Myocyte (in vitro differentiated cells): ENCODE measurements around the gene RBM34. TPM values are rescaled to one million over a fixed set of nuclear protein-coding genes. Genes with fewer than 3 reads are reported as not detected.

Source experiments
- DNase-seq: peaks from one replicate; pipeline ENCODE4 v3.0.0-alpha.2; 2012; ENCODE audit warnings: low read depth
- total RNA-seq: library from RNA; depleted of rRNA; stranded (reverse); fragments of >200 nt; gene quantifications from 2 replicates; pipeline ENCODE4 v1.2.3, GENCODE V29; 2014

The RBM34 gene
- total RNA-seq, 1 donor from 2014 or later, result 101 TPM

GRCh38 chr1:235156265-235156664, 4.8 kb downstream of the RBM34 start:
- DNase-seq, result peak; percentile 2

DNA sequence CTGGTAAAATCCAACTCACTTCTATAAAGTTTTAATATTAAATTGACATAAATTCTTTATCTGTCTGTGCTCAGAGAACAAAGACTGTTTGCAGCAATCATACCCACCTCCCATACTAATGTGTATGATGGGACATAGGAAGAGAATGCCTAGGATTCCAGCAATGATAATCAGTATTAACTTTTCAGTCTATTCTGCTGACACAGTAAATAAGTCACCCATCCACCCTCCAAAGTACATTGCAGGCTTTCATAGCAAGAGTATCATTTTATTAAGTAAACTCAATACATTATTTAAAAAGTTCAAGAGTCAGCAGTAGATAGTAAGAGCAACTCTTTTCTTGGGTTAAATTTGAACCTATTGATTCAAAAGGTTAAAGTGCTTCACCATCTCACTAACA, 8.8 kb downstream of the RBM34 start:
- DNase-seq, result no peak

DNA sequence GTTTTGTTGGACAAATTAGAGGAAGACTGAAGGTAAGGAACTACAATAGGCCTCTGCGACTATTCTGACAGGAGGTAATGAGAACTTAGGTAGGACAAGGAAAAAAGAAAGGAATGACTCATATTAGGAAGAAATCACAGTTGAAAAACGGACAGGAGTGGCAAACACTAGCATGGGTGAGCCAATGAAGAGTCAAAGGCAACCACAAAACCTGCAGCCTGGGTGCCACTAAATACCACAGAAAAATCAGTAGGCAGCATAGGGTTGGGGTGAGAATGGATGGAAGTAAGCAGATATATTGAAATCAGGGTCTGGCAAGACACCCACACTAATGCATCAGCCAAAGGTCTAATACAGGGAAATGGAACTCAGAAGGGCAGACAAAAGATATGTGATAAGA, 10.0 kb downstream of the RBM34 start:
- DNase-seq, result no peak

DNA sequence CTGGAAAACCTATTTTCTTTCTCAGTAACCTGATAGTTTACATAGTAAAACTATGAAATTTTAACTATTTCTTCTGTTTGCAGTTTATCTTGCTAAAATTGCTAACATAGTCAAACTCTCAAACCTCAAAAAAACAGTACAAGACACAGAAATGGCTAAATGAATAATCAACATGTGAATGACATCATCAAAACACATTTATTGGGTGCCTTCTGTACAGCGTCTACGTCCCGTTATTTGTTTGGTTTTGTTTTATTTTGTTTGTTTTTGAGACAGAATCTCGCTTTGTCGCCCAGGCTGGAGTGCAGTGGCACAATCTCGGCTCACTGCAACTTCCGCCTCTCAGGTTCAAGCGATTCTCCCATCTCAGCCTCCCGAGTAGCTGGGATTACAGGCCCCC, 11.2 kb downstream of the RBM34 start:
- no peak for DNase-seq

DNA sequence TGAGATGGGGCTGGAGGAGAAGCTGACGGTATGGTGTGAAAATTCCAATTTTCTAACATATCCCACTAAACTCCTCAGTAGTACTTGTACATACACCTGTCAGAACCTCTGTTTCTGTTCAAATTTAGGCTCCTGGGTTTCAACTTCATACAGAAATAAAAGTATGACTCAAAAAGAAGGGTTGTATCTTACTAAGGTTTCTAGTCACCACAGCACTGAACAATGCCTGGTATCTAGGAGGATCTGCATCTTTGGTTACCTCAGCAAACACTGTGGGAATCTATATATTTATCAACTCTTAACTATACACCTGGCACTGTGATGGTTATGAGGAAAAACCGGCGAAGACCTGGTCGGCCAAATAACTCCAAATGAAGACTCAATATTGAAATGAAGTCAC, 13.8 kb downstream of the RBM34 start:
- no peak for DNase-seq

- DNase-seq, result no peak
Observed at GRCh38 chr1:235145639-235146038, 15.4 kb downstream of the RBM34 start.

GRCh38 chr1:235142991-235143390, 18.1 kb downstream of the RBM34 start:
- DNase-seq, result peak; percentile 64

GRCh38 chr1:235139315-235139714, 21.7 kb downstream of the RBM34 start:
- DNase-seq, result no peak

- peak; percentile 35 for DNase-seq
Observed at GRCh38 chr1:235138821-235139220, 22.2 kb downstream of the RBM34 start.

- no peak for DNase-seq
Observed at GRCh38 chr1:235136111-235136510, 24.9 kb downstream of the RBM34 start.

DNA sequence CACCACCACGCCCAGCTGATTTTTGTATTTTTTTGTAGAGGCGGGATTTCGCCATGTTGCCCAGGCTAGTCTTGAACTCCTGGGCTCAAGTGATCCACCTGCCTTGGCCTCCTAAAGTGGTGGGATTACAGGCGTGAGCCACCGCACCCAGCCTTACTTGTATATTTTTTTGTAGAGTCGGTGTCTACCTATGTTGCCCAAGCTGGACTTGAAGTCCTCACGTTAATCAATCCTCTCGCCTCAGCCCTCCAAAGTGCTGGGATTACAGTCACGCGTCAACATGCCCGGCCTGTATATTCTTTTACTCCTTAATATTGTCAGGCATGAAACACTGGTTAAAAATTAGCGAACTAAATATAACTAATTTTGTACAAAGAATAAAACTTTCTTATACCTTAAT, 26.9 kb downstream of the RBM34 start:
- DNase-seq, result no peak

- DNase-seq, result no peak
Observed at GRCh38 chr1:235133086-235133485, 28.0 kb downstream of the RBM34 start.

DNA sequence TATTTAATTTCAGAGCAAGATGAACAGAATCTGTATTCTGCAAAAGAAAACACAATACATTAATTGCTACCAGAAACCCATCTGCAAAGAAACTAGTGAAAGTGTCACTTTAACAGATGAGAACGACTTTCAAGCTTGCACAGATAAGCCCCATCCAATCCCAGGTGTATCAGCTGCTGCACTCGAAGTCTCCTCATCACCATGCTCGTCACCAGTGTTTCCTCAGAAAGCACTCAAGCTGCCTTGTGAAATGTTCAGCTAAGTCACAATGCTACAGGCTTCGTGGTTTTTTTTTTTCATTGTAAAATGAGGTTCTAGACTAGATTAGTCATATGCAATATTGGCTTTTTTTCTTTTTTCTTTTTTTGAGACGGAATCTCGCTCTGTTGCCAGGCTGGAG, 29.1 kb downstream of the RBM34 start:
- DNase-seq, result no peak

- no peak for DNase-seq
Observed at GRCh38 chr1:235130766-235131270, 30.2 kb downstream of the RBM34 start.

GRCh38 chr1:235129774-235130570, 31.1 kb downstream of the RBM34 start:
- no peak for DNase-seq

DNA sequence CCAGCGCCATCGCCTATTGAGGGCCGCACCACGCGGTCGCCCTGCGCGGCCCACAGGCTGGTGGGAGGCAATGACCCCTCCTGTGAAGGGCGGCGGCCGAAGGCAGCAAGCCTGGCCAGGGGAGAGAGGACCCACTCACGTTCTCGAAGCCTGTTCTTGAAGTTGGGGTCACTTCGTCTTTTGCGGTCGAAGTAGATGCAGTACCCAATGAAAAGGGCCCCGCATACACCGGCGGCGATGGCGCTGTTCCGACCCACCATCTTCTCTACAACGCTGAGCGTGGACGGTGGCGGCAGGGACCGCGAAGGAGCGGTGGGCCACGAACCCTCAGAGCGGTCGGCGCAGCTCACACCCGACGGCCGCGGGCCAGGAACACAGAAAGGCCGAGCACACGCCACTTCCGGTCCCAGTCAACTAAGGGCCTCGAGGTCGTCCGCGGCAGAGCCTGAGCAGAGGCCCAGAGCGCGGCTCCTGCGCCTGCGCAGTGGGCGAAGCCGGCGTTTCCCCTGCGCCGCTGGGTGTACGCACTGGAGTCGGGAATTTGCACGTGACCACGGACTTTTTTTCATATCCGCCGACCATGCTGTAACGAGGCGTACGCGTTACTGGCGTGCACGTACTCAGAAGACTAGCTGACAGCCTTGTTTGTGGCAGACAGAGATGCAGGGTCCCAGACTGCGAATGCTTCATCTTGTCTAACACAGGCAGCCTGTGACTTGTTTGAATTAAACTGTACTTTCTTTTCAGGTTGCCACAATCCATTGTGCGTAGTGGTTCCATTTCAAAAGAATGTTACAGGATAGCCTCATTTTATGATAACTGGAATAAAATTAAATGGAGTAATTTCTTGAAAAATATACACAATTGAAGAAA, 32.4 kb downstream of the RBM34 start, which contains the start of gene TOMM20:
Gene TOMM20 (minus strand): TSS at position 382 of the 873 bp plus-strand sequence. CDS start 122 bp downstream, at position 260.
- DNase-seq, result peak; percentile 99

- DNase-seq, result no peak
Observed at GRCh38 chr1:235127732-235128455, 33.2 kb downstream of the RBM34 start.

DNA sequence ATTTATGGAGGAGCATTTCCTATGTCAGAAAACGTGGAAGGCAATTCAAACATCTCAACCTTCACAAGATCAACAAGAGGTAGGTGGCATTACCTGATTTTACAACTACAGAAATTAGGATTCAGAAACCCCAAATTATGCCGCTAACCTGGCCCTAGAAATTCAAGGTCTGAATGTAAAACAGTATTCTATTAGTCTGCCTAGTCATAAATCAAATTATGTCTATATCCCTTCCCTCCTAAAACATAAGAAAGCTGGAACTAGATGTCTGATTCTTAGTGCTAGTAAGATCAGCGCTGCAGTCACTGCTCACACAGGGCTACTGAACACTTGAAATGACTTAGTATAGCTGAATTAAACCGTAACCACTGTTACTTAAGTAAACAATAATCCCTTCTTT, 33.8 kb downstream of the RBM34 start:
- DNase-seq, result no peak

- DNase-seq, result no peak
Observed at GRCh38 chr1:235124665-235125064, 36.4 kb downstream of the RBM34 start.

- DNase-seq, result no peak
Observed at GRCh38 chr1:235124111-235124510, 36.9 kb downstream of the RBM34 start.

GRCh38 chr1:235122348-235122747, 38.7 kb downstream of the RBM34 start:
- no peak for DNase-seq
